ENCODE data around the gene SLC39A6. TPM values are rescaled to one million over a fixed set of nuclear protein-coding genes. Genes with fewer than 3 reads are reported as not detected.

Gene SLC39A6
- total and polyA plus RNA-seq, 2 of the 13 experiments (the other 11 are each of a cell fraction or from before 2014, with no cell fraction given), result 41.7 to 59.2 TPM

GRCh38 chr18:36129300-36130038 lies at the start of gene SLC39A6, which contains the start of gene ELP2 (continued):
- TF ChIP-seq IRF1 (CRISPR knock-in tag; IDR thresholded peaks at IDR 0.05; ENCODE audit: low read depth), result no peak
- TF ChIP-seq ZSCAN21 (CRISPR knock-in tag; IDR thresholded peaks at IDR 0.05; ENCODE audit: borderline replicate concordance), result no peak
- peak; percentile 1; the same call in 1 of the 2 replicates for TF ChIP-seq THRA (CRISPR knock-in tag; IDR thresholded peaks at IDR 0.05; ENCODE audit: borderline replicate concordance)
- TF ChIP-seq SRY (CRISPR knock-in tag; IDR thresholded peaks at IDR 0.05), result peak; percentile 47; the same call in 1 of the 2 replicates
- TF ChIP-seq ZNF101 (CRISPR knock-in tag; IDR thresholded peaks at IDR 0.05; ENCODE audit: borderline replicate concordance, low read depth), result no peak
- TF ChIP-seq ZBTB43 (CRISPR knock-in tag; conservative IDR thresholded peaks at IDR 0.05), result peak; percentile 70
- TF ChIP-seq KDM5B (CRISPR knock-in tag; IDR thresholded peaks at IDR 0.05; ENCODE audit: borderline replicate concordance), result no peak; the same call in 1 of the 2 replicates
- no peak for TF ChIP-seq ZNF775 (CRISPR knock-in tag; IDR thresholded peaks at IDR 0.05; ENCODE audit: borderline replicate concordance)
- TF ChIP-seq FOXA3 (CRISPR knock-in tag; IDR thresholded peaks at IDR 0.05), result peak; percentile 58
- 0 out of 2 replicates have a peak, but pooled peaks have one; percentile 6 for TF ChIP-seq ZKSCAN1 (IDR thresholded peaks at IDR 0.05; ENCODE audit: low read length)
- peak; percentile 78; the same call in 1 of the 2 replicates for TF ChIP-seq ZNF136 (CRISPR knock-in tag; IDR thresholded peaks at IDR 0.05; ENCODE audit: low read depth)
- peak; percentile 87; the same call in 1 of the 2 replicates for TF ChIP-seq ZNF276 (CRISPR knock-in tag; IDR thresholded peaks at IDR 0.05; ENCODE audit: low read depth)
- TF ChIP-seq TCF7 (IDR thresholded peaks at IDR 0.05; ENCODE audit: low read depth), result no peak
- no peak for TF ChIP-seq TCF12 (IDR thresholded peaks at IDR 0.05)
- TF ChIP-seq TCF12 (CRISPR knock-in tag; IDR thresholded peaks at IDR 0.05), result no peak; the same call in 1 of the 2 replicates
- peak; percentile 79 for TF ChIP-seq CBFB (CRISPR knock-in tag; IDR thresholded peaks at IDR 0.05)
- peak; percentile 93; the same call in 1 of the 2 replicates for TF ChIP-seq PAX8 (CRISPR knock-in tag; IDR thresholded peaks at IDR 0.05; ENCODE audit: borderline replicate concordance)
- no peak for TF ChIP-seq EZH2 (conservative IDR thresholded peaks at IDR 0.05; ENCODE audit: low read depth, low read length)
- no peak for TF ChIP-seq SMARCC2 (IDR thresholded peaks at IDR 0.05)
- TF ChIP-seq ZFP82 (CRISPR knock-in tag; IDR thresholded peaks at IDR 0.05; ENCODE audit: borderline replicate concordance), result peak; percentile 57; the same call in 1 of the 2 replicates
- TF ChIP-seq MXI1 (IDR thresholded peaks at IDR 0.05; ENCODE audit: borderline replicate concordance, low read depth, low read length), result peak; percentile 96; the same call in 2 of the 3 replicates
- TF ChIP-seq ZNF569 (CRISPR knock-in tag; IDR thresholded peaks at IDR 0.05; ENCODE audit: borderline replicate concordance), result no peak
- peak; percentile 88 for TF ChIP-seq NR2C2 (CRISPR knock-in tag; IDR thresholded peaks at IDR 0.05; ENCODE audit: borderline replicate concordance)
- peak; percentile 55; the same call in 1 of the 2 replicates for TF ChIP-seq MAZ (IDR thresholded peaks at IDR 0.05; ENCODE audit: borderline replicate concordance, low read depth, low read length)
- peak; percentile 94 for TF ChIP-seq MAZ (CRISPR knock-in tag; IDR thresholded peaks at IDR 0.05; ENCODE audit: low read depth)
